Measurements from ENCODE around the gene HK1. TPM values are rescaled to one million over a fixed set of nuclear protein-coding genes. Genes with fewer than 3 reads are reported as not detected.

HK1 gene
- total RNA-seq, 1 donor from 2014 or later, result 61.3 TPM

GRCh38 chr10:69345890-69346474 lies 67.7 kb downstream of the HK1 start:
- no peaks in the 10 kb centered on the region for H3K27me3 Mint-ChIP-seq (ENCODE audit: unreplicated experiment)
- H3K9me3 Mint-ChIP-seq (ENCODE audit: unreplicated experiment), result no peaks in the 10 kb centered on the region
- TF ChIP-seq, protein P1, sequence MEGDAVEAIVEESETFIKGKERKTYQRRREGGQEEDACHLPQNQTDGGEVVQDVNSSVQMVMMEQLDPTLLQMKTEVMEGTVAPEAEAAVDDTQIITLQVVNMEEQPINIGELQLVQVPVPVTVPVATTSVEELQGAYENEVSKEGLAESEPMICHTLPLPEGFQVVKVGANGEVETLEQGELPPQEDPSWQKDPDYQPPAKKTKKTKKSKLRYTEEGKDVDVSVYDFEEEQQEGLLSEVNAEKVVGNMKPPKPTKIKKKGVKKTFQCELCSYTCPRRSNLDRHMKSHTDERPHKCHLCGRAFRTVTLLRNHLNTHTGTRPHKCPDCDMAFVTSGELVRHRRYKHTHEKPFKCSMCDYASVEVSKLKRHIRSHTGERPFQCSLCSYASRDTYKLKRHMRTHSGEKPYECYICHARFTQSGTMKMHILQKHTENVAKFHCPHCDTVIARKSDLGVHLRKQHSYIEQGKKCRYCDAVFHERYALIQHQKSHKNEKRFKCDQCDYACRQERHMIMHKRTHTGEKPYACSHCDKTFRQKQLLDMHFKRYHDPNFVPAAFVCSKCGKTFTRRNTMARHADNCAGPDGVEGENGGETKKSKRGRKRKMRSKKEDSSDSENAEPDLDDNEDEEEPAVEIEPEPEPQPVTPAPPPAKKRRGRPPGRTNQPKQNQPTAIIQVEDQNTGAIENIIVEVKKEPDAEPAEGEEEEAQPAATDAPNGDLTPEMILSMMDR (IDR thresholded peaks at IDR 0.05), result no peak

GRCh38 chr10:69346776-69347175 lies 68.5 kb downstream of the HK1 start:
- no peak for DNase-seq (ENCODE audit: extremely low spot score, unreplicated experiment)
- TF ChIP-seq, protein P1 (IDR thresholded peaks at IDR 0.05), result no peak
- Mint-ChIP-seq H3K27me3 (ENCODE audit: unreplicated experiment) (no peaks in the 10 kb centered on the region), H3K4me3 (ENCODE audit: unreplicated experiment) (no peak overlapping the region), H3K9me3 (ENCODE audit: unreplicated experiment) (no peaks in the 10 kb centered on the region), H3K4me1 (ENCODE audit: unreplicated experiment) (peaks cover 11% of the 10 kb centered on the region), H3K36me3 (ENCODE audit: unreplicated experiment) (peaks cover 15% of the 10 kb centered on the region), H3K27ac (ENCODE audit: unreplicated experiment) (no peak overlapping the region)

More at GRCh38 chr10:69345890-69346474, 67.7 kb downstream of the HK1 start:
- Mint-ChIP-seq H3K4me1 (ENCODE audit: unreplicated experiment) (peaks cover 11% of the 10 kb centered on the region), H3K4me3 (ENCODE audit: unreplicated experiment) (no peak overlapping the region), H3K27ac (ENCODE audit: unreplicated experiment) (no peak overlapping the region), H3K36me3 (ENCODE audit: unreplicated experiment) (peaks cover 15% of the 10 kb centered on the region)
- no peak for DNase-seq (ENCODE audit: extremely low spot score, unreplicated experiment)

- H3K27me3 Mint-ChIP-seq (ENCODE audit: unreplicated experiment), result no peaks in the 10 kb centered on the region
Observed at GRCh38 chr10:69348816-69349541, 70.7 kb downstream of the HK1 start.

DNA sequence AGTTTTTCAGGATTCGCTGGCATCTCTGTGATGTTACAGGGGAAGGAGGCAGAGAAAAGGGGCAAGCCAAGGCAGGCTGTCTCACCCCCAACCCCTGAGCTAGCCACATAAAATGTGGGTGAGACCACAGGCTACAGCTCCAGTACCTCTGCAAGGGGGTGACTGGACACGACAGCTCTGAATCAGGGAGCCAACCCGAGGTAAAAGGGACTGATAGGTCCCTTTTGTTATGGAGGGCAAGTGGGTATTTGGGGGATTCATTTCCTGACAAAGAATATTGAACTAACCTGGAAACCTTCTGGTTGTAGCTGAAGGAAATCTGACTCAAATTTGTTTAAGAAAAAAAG lies 71.2 kb downstream of the HK1 start:
- no peaks in the 10 kb centered on the region for H3K9me3 Mint-ChIP-seq (ENCODE audit: unreplicated experiment)

More at GRCh38 chr10:69348816-69349541, 70.7 kb downstream of the HK1 start:
- H3K9me3 Mint-ChIP-seq (ENCODE audit: unreplicated experiment), result no peaks in the 10 kb centered on the region
- no peak overlapping the region for H3K4me3 Mint-ChIP-seq (ENCODE audit: unreplicated experiment)
- no peak overlapping the region for H3K27ac Mint-ChIP-seq (ENCODE audit: unreplicated experiment)
- H3K4me1 Mint-ChIP-seq (ENCODE audit: unreplicated experiment), result peaks cover 21% of the 10 kb centered on the region
- H3K36me3 Mint-ChIP-seq (ENCODE audit: unreplicated experiment), result peaks cover 18% of the 10 kb centered on the region
- TF ChIP-seq, protein P1 (IDR thresholded peaks at IDR 0.05), result no peak
- no peak for DNase-seq (ENCODE audit: extremely low spot score, unreplicated experiment)

GRCh38 chr10:69351589-69351988 lies 73.3 kb downstream of the HK1 start:
- Mint-ChIP-seq H3K9me3 (ENCODE audit: unreplicated experiment) (no peaks in the 10 kb centered on the region), H3K36me3 (ENCODE audit: unreplicated experiment) (peaks cover 9% of the 10 kb centered on the region), H3K4me1 (ENCODE audit: unreplicated experiment) (peaks cover 15% of the 10 kb centered on the region), H3K27ac (ENCODE audit: unreplicated experiment) (no peak overlapping the region), H3K27me3 (ENCODE audit: unreplicated experiment) (no peaks in the 10 kb centered on the region), H3K4me3 (ENCODE audit: unreplicated experiment) (no peak overlapping the region)
- DNase-seq (ENCODE audit: extremely low spot score, unreplicated experiment), result no peak
- TF ChIP-seq, protein P1 (IDR thresholded peaks at IDR 0.05), result no peak

More for the DNA sequence above, 71.2 kb downstream of the HK1 start:
- TF ChIP-seq, protein P1 (IDR thresholded peaks at IDR 0.05), result no peak
- H3K27me3 Mint-ChIP-seq (ENCODE audit: unreplicated experiment), result no peaks in the 10 kb centered on the region
- H3K27ac Mint-ChIP-seq (ENCODE audit: unreplicated experiment), result no peak overlapping the region
- no peak overlapping the region for H3K4me3 Mint-ChIP-seq (ENCODE audit: unreplicated experiment)
- no peak for DNase-seq (ENCODE audit: extremely low spot score, unreplicated experiment)
- H3K36me3 Mint-ChIP-seq (ENCODE audit: unreplicated experiment), result peaks cover 15% of the 10 kb centered on the region
- H3K4me1 Mint-ChIP-seq (ENCODE audit: unreplicated experiment), result peaks cover 21% of the 10 kb centered on the region
